ENCODE results near the gene KCNS1. TPM values are rescaled to one million over a fixed set of nuclear protein-coding genes. Genes with fewer than 3 reads are reported as not detected.
A peak's percentile ranks its signal among the peaks of the same experiment; 100 is the strongest.

The KCNS1 gene
- polyA plus RNA-seq, 1 donor (not counting 4 experiments of a cell fraction or from before 2014, with no cell fraction given) = 1.5 TPM

DNA sequence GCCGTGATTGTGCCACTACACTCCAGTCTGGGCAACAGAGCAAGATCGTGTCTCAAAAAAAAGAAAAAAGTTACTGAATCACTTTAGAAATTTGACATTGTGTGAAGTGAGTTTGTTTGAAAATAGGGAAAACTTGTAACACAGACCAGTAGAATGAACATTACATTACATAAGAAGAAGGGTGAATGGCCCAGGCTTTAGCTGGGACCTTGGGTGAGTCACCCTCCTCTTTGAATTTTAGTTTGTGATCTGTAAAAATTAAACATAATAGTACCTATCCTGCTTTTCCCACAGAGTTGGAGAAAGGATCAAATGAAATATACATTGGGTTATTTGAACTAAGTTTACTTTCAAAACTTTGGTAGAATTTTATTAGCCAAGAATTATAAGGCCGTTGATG is 56.3 kb downstream of the KCNS1 start:
- H3K27me3 ChIP-seq (ENCODE audit: control insufficient read depth, extremely low read depth, insufficient read depth, low read length) = no peaks in the 10 kb centered on the region
- H3K4me1 ChIP-seq (ENCODE audit: control insufficient read depth, extremely low read depth, insufficient read depth, low read length) = peaks cover 35% of the 10 kb centered on the region
- H4K20me1 ChIP-seq (ENCODE audit: control insufficient read depth, extremely low read depth, insufficient read depth, low read length) = no peaks in the 10 kb centered on the region
- DNase-seq (ENCODE audit: low read depth, low spot score) (no peak), FAIRE-seq (no peak)
- TF ChIP-seq CTCF (optimal IDR thresholded peaks at IDR 0.05 in 1 of 3, IDR thresholded peaks at IDR 0.05 in 1 of 3, conservative IDR thresholded peaks at IDR 0.05 in 1 of 3; ENCODE audit: extremely low read depth in 1 of 3, insufficient read depth in 2 of 3, low read length in 3 of 3) = no peak
- no peak for TF ChIP-seq EZH2 (IDR thresholded peaks at IDR 0.05; ENCODE audit: low read length)
- no peak overlapping the region for H2AFZ ChIP-seq (ENCODE audit: control insufficient read depth, low read length)
- H3K9me1 ChIP-seq (ENCODE audit: control insufficient read depth, extremely low read depth, insufficient read depth, low read length) = no peaks in the 10 kb centered on the region
- H3K4me3 ChIP-seq (ENCODE audit: control insufficient read depth in 2 of 3, extremely low read depth in 1 of 3, insufficient read depth in 2 of 3, low read depth in 1 of 3, low read length in 3 of 3) = no peak overlapping the region
- peak overlapping the region; percentile 62 for H3K4me2 ChIP-seq (ENCODE audit: control insufficient read depth, extremely low read depth, insufficient read depth, low read depth, low read length)
- H3K79me2 ChIP-seq (ENCODE audit: control insufficient read depth, insufficient read depth, low read length) = peaks cover 7% of the 10 kb centered on the region
- H3K9me3 ChIP-seq (ENCODE audit: control insufficient read depth, low read depth, low read length) = no peaks in the 10 kb centered on the region
- peaks cover 0 to 3% of the 10 kb centered on the region in 2 experiments for H3K36me3 ChIP-seq (ENCODE audit: control insufficient read depth in 2 of 2, extremely low read depth in 1 of 2, insufficient read depth in 2 of 2, low read length in 2 of 2)
- peak overlapping the region; percentile 55 for H3K9ac ChIP-seq (ENCODE audit: control insufficient read depth, extremely low read depth, insufficient read depth, low read length)
- H3K27ac ChIP-seq (ENCODE audit: control insufficient read depth, insufficient read depth, low read length) = peak overlapping the region; percentile 80
- dilution Hi-C loops (cut with MboI; ENCODE audit: extremely low pct_ligation_motif_present, low sequenced_read_pairs) = no loop called here

- Histone ChIP-seq H3K9me3 (ENCODE audit: control insufficient read depth, low read depth, low read length) (no peaks in the 10 kb centered on the region), H3K27me3 (ENCODE audit: control insufficient read depth, extremely low read depth, insufficient read depth, low read length) (no peaks in the 10 kb centered on the region), H3K27ac (ENCODE audit: control insufficient read depth, insufficient read depth, low read length) (peak overlapping the region; percentile 80), H3K4me3 (ENCODE audit: control insufficient read depth in 2 of 3, extremely low read depth in 1 of 3, insufficient read depth in 2 of 3, low read depth in 1 of 3, low read length in 3 of 3) (peak overlapping the region in 1 of 3 experiments; percentile 10), H4K20me1 (ENCODE audit: control insufficient read depth, extremely low read depth, insufficient read depth, low read length) (no peaks in the 10 kb centered on the region), H2AFZ (ENCODE audit: control insufficient read depth, low read length) (no peak overlapping the region), H3K9me1 (ENCODE audit: control insufficient read depth, extremely low read depth, insufficient read depth, low read length) (no peaks in the 10 kb centered on the region), H3K79me2 (ENCODE audit: control insufficient read depth, insufficient read depth, low read length) (peaks cover 7% of the 10 kb centered on the region), H3K36me3 (ENCODE audit: control insufficient read depth in 2 of 2, extremely low read depth in 1 of 2, insufficient read depth in 2 of 2, low read length in 2 of 2) (peaks cover 0 to 3% of the 10 kb centered on the region in 2 experiments), H3K4me2 (ENCODE audit: control insufficient read depth, extremely low read depth, insufficient read depth, low read depth, low read length) (peak overlapping the region; percentile 62), H3K9ac (ENCODE audit: control insufficient read depth, extremely low read depth, insufficient read depth, low read length) (peak overlapping the region; percentile 55), H3K4me1 (ENCODE audit: control insufficient read depth, extremely low read depth, insufficient read depth, low read length) (peaks cover 37% of the 10 kb centered on the region)
- DNase-seq (ENCODE audit: low read depth, low spot score) = peak; percentile 59
- no peak for TF ChIP-seq EZH2 (IDR thresholded peaks at IDR 0.05; ENCODE audit: low read length)
- TF ChIP-seq CTCF (optimal IDR thresholded peaks at IDR 0.05 in 1 of 3, IDR thresholded peaks at IDR 0.05 in 1 of 3, conservative IDR thresholded peaks at IDR 0.05 in 1 of 3; ENCODE audit: extremely low read depth in 1 of 3, insufficient read depth in 2 of 3, low read length in 3 of 3) = peak; percentile 63 to 91 (median 72)
- peak; percentile 92 for FAIRE-seq
- dilution Hi-C loops (cut with MboI; ENCODE audit: extremely low pct_ligation_motif_present, low sequenced_read_pairs) = no loop called here
Measured at GRCh38 chr20:45044084-45044573, 56.8 kb downstream of the KCNS1 start.
